Measurements from ENCODE around the gene MC2R.

DNA sequence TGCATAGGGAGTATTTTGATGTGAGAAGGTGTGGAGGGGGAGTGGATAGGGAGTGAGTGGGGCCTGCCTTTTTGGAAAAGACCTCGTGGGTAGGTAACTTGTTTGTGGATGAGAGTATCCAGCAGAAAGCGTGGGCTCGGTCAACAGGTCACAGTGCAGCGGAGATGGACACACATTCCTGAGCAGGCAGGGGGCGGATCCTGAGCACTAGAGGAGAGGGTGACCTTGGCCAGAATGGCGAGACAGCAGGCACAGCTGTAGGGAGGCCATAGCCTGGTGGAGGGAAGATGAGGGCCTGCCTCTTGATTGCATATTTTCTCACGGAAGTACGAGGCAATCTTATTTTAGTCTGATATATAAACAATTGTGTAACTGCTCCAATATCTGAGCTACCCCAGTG lies 3.6 kb upstream of the MC2R start:
- TF ChIP-seq POLR2AphosphoS5 (IDR thresholded peaks at IDR 0.05; ENCODE audit: borderline replicate concordance, low read depth, low read length) (no peak), EZH2 (IDR thresholded peaks at IDR 0.05) (no peak), FOXP2 (optimal IDR thresholded peaks at IDR 0.05; ENCODE audit: control extremely low read depth, extremely low read length, insufficient read depth) (no peak)

All from SK-N-MC (cell line).